IMR-90 (cell line): Measurements from ENCODE around the gene PLEKHA8. TPM values are rescaled to one million over a fixed set of nuclear protein-coding genes. Genes with fewer than 3 reads are reported as not detected.

Source experiments
- ATAC-seq: fragments of 200-7000 bp; cut with Tn5 transposase; 2 replicates; pipeline ENCODE4 v1.9.1; 2020; ENCODE audit warnings: low read depth, mild to moderate bottlenecking, moderate library complexity
- BruUV-seq: library from RNA; stranded (reverse); fragments of 400-500 nt; replicated peaks from 2 replicates; lab custom pipeline; 2021; lab: Mats Ljungman, UMichigan
- CTCF ChIA-PET: fragments of 300-600 bp; formaldehyde crosslinking; extraction: SDS; loops from one replicate; lab custom pipeline; 2021; ENCODE audit warnings: antibody characterized with exemption; lab: Yijun Ruan, JAX
- POLR2A ChIA-PET: fragments of 300-600 bp; sonication (Branson Sonifier 250); formaldehyde crosslinking; loops from one replicate; lab custom pipeline; 2022; ENCODE audit warnings: antibody characterized with exemption; ENCODE audit not compliant: unreplicated experiment; lab: Charles Lee
- DNase-seq: peaks from one replicate; pipeline ENCODE4 v3.0.0; 2013
- H2AFZ ChIP-seq: replicated peaks from 2 replicates; pipeline ENCODE3; 2013; ENCODE audit warnings: low read length, mild to moderate bottlenecking; ENCODE audit not compliant: poor library complexity
- H2AK5ac ChIP-seq: 2 replicates; pipeline ENCODE4 v1.6.1; 2013; ENCODE audit warnings: low read depth, low read length, inconsistent platforms
- H2AK9ac ChIP-seq: replicated peaks from 2 replicates; pipeline ENCODE3; 2013; ENCODE audit warnings: mild to moderate bottlenecking, low read depth, low read length, moderate library complexity; ENCODE audit not compliant: poor library complexity
- H2BK120ac ChIP-seq: 2 replicates; pipeline ENCODE4 v1.6.1; 2013; ENCODE audit warnings: low read depth, low read length, inconsistent platforms
- H2BK15ac ChIP-seq: 3 replicates; pipeline ENCODE4 v1.6.1; 2013; ENCODE audit warnings: low read depth, low read length, inconsistent platforms
- H2BK20ac ChIP-seq: 2 replicates; pipeline ENCODE4 v1.6.1; 2013; ENCODE audit warnings: low read depth, mild to moderate bottlenecking, inconsistent platforms, low read length, moderate library complexity
- H2BK5ac ChIP-seq: 2 replicates; pipeline ENCODE4 v1.6.1; 2013; ENCODE audit warnings: mild to moderate bottlenecking, low read depth, low read length, inconsistent platforms; ENCODE audit not compliant: poor library complexity, severe bottlenecking
- H3K14ac ChIP-seq: replicated peaks from 2 replicates; pipeline ENCODE4 v1.6.1; 2013; ENCODE audit warnings: low read depth, low read length, inconsistent platforms
- H3K18ac ChIP-seq: 2 replicates; pipeline ENCODE4 v1.6.1; 2013; ENCODE audit warnings: low read depth, low read length, control low read depth
- H3K23ac ChIP-seq: 2 replicates; pipeline ENCODE4 v1.6.1; 2013; ENCODE audit warnings: low read depth, low read length, inconsistent platforms
- H3K27ac ChIP-seq: 2 replicates; pipeline ENCODE4 v1.5.1; 2013; ENCODE audit warnings: mild to moderate bottlenecking, control low read depth, low read length; ENCODE audit not compliant: insufficient read depth
- H3K27me3 ChIP-seq: 2 replicates; pipeline ENCODE4 v1.6.1; 2013; ENCODE audit warnings: low read length; ENCODE audit not compliant: control insufficient read depth, insufficient read depth
- H3K36me3 ChIP-seq: 2 replicates; pipeline ENCODE4 v1.6.1; 2013; ENCODE audit warnings: low read length, mixed read lengths; ENCODE audit not compliant: control insufficient read depth, insufficient read depth
- H3K4ac ChIP-seq: 2 replicates; pipeline ENCODE4 v1.6.1; 2013; ENCODE audit warnings: low read depth, low read length, inconsistent platforms
- H3K4me1 ChIP-seq: 2 replicates; pipeline ENCODE4 v1.6.1; 2013; ENCODE audit warnings: low read length, mixed read lengths; ENCODE audit not compliant: control insufficient read depth, insufficient read depth
- H3K4me2 ChIP-seq: 2 replicates; pipeline ENCODE4 v1.6.1; 2013; ENCODE audit warnings: low read depth, mild to moderate bottlenecking, control low read depth, low read length, moderate library complexity
- H3K4me3 ChIP-seq: 2 replicates; pipeline ENCODE4 v1.5.1; 2013; ENCODE audit warnings: low read depth, mild to moderate bottlenecking, control low read depth, low read length, moderate library complexity; ENCODE audit not compliant: insufficient read depth
- H3K56ac ChIP-seq: 2 replicates; pipeline ENCODE4 v1.6.1; 2013; ENCODE audit warnings: low read length, inconsistent platforms; ENCODE audit not compliant: insufficient read depth; ENCODE audit errors: extremely low read depth
- H3K79me1 ChIP-seq, 2 experiments: 2 replicates each; pipeline ENCODE4 v1.6.1; 2013; ENCODE audit warnings: low read length in 2 of 2, inconsistent platforms in 1 of 2, low read depth in 1 of 2
- H3K9ac ChIP-seq: 2 replicates; pipeline ENCODE4 v1.6.1; 2013; ENCODE audit warnings: low read depth, low read length, control low read depth
- H3K9me1 ChIP-seq: 2 replicates; pipeline ENCODE4 v1.6.1; 2013; ENCODE audit warnings: low read length, inconsistent platforms; ENCODE audit not compliant: insufficient read depth
- H3K9me3 ChIP-seq: 2 replicates; pipeline ENCODE4 v1.6.1; 2013; ENCODE audit warnings: low read length; ENCODE audit not compliant: control insufficient read depth, insufficient read depth
- H4K20me1 ChIP-seq: 2 replicates; pipeline ENCODE4 v1.6.1; 2013; ENCODE audit warnings: low read length, inconsistent platforms; ENCODE audit not compliant: insufficient read depth
- H4K5ac ChIP-seq: 2 replicates; pipeline ENCODE4 v1.6.1; 2013; ENCODE audit warnings: mild to moderate bottlenecking, low read depth, low read length, control low read depth
- H4K8ac ChIP-seq, 2 experiments: 2 replicates each; pipeline ENCODE4 v1.6.1; 2013; ENCODE audit warnings: low read depth in 2 of 2, low read length in 2 of 2, control low read depth in 1 of 2, inconsistent platforms in 1 of 2
- H4K91ac ChIP-seq: 2 replicates; pipeline ENCODE4 v1.6.1; 2013; ENCODE audit warnings: low read depth, low read length, inconsistent platforms; ENCODE audit not compliant: insufficient read depth
- BHLHE40 ChIP-seq: fragments of 150-350 bp; IDR thresholded peaks from 2 replicates; pipeline ENCODE4 v1.6.1; 2016; ENCODE audit warnings: mild to moderate bottlenecking, low read depth, low read length
- CEBPB ChIP-seq: IDR thresholded peaks from 2 replicates; pipeline ENCODE4 v1.6.1; 2012; ENCODE audit warnings: low read depth, low read length, improper control_type of control experiment
- CHD1 ChIP-seq: IDR thresholded peaks from 2 replicates; pipeline ENCODE4 v1.6.1; 2012; ENCODE audit warnings: low read depth, low read length, improper control_type of control experiment
- CTCF ChIP-seq: conservative IDR thresholded peaks from 2 replicates; pipeline ENCODE4 v1.5.1; 2012; ENCODE audit warnings: mild to moderate bottlenecking, low read depth, low read length, improper control_type of control experiment
- FOS ChIP-seq: fragments of 150-350 bp; IDR thresholded peaks from 2 replicates; pipeline ENCODE4 v1.6.1; 2016; ENCODE audit warnings: low read depth, low read length
- MAFK ChIP-seq: IDR thresholded peaks from 2 replicates; pipeline ENCODE4 v1.6.1; 2012; ENCODE audit warnings: low read depth, low read length, improper control_type of control experiment
- MAZ ChIP-seq: IDR thresholded peaks from 2 replicates; pipeline ENCODE4 v1.6.1; 2012; ENCODE audit warnings: low read depth, mild to moderate bottlenecking, low read length, improper control_type of control experiment, moderate library complexity, borderline replicate concordance
- MXI1 ChIP-seq: IDR thresholded peaks from 2 replicates; pipeline ENCODE4 v1.6.1; 2012; ENCODE audit warnings: low read depth, mild to moderate bottlenecking, low read length, moderate library complexity, borderline replicate concordance
- NFE2L2 ChIP-seq: fragments of 150-350 bp; IDR thresholded peaks from 2 replicates; pipeline ENCODE4 v1.6.1; 2016; ENCODE audit warnings: low read depth, mild to moderate bottlenecking, low read length
- POLR2A ChIP-seq: IDR thresholded peaks from 2 replicates; pipeline ENCODE4 v1.6.1; 2012; ENCODE audit warnings: mild to moderate bottlenecking, low read depth, low read length
- RAD21 ChIP-seq: IDR thresholded peaks from 2 replicates; pipeline ENCODE4 v1.6.1; 2012; ENCODE audit warnings: low read length, improper control_type of control experiment
- RCOR1 ChIP-seq: IDR thresholded peaks from 2 replicates; pipeline ENCODE4 v1.6.1; 2012; ENCODE audit warnings: mild to moderate bottlenecking, low read length, improper control_type of control experiment; ENCODE audit not compliant: insufficient replicate concordance
- RFX5 ChIP-seq: IDR thresholded peaks from 2 replicates; pipeline ENCODE4 v1.8.0; 2012; ENCODE audit warnings: low read depth, mild to moderate bottlenecking, low read length, moderate library complexity
- SMC3 ChIP-seq: fragments of 150-350 bp; IDR thresholded peaks from 2 replicates; pipeline ENCODE4 v1.6.1; 2016; ENCODE audit warnings: low read depth, mild to moderate bottlenecking, antibody characterized with exemption, low read length, moderate library complexity
- USF2 ChIP-seq: fragments of 150-350 bp; IDR thresholded peaks from 2 replicates; pipeline ENCODE4 v1.6.1; 2017; ENCODE audit warnings: mild to moderate bottlenecking, antibody characterized with exemption, low read length, low read depth
- WGBS, 2 experiments: methylation state at CpG; one replicate each; pipeline versions ENCODE4 v1.1.5 to v1.1.7; 2013; ENCODE audit warnings: missing lambda C conversion rate in 2 of 2; ENCODE audit not compliant: insufficient read length in 1 of 2; ENCODE audit errors: extremely low coverage in 2 of 2; 5-methylcytosine and 5-hydroxymethylcytosine counted together
- dilution Hi-C: fragments of 300-500 bp; cut with HindIII; formaldehyde crosslinking; loops from one replicate; pipeline ENCODE4 v1.14.3; 2018; ENCODE audit warnings: low sequenced_read_pairs; ENCODE audit not compliant: unreplicated experiment
- in situ Hi-C: fragments of 300-500 bp; cut with MboI; formaldehyde crosslinking; loops from 3 replicates; pipeline ENCODE4 v1.14.3; 2019; ENCODE audit warnings: low sequenced_read_pairs, inconsistent platforms, mixed read lengths
- intact Hi-C: fragments of 100-400 bp; cut with micrococcal nuclease; formaldehyde crosslinking; loops from 2 replicates; pipeline ENCODE4 v1.10.0; 2022
- polyA plus RNA-seq, 3 experiments: library from polyadenylated mRNA; depleted of rRNA; stranded (reverse); fragments of >200 nt; gene quantifications; 2 replicates each; pipeline ENCODE4 v1.2.3, GENCODE V29; 2012; ENCODE audit warnings: low replicate concordance in 1 of 3
- total RNA-seq: library from RNA; depleted of rRNA; stranded (reverse); fragments of >200 nt; gene quantifications from 2 replicates; pipeline ENCODE4 v1.2.3, GENCODE V29; 2012
- TF ChIP-seq, protein P1 (sequence below): fragments of 150-350 bp; IDR thresholded peaks from 2 replicates; pipeline ENCODE4 v1.6.1; 2016; ENCODE audit warnings: low read depth, mild to moderate bottlenecking, low read length, moderate library complexity, borderline replicate concordance

The PLEKHA8 gene
- total and polyA plus RNA-seq, 2 of the 4 experiments (the other 2 are of a cell fraction), result 3.6 to 9.7 TPM

DNA sequence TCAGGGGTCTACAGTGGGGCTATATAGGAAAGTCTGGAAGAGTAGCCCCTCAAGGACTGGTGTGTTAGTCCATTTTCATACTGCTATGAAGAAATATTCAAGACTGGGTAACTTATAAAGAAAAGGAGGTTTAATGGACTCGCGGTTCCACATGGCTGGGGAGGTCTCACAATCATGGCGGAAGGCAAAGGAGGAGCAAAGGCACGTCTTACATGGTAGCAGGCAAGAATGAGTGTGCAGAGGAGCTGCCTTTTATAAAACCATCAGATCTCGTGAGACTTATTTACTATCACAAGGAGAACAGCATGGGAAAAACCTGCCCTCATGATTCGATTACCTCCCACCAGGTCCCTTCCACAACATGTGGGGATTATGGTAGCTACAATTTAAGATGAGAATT, 4.7 kb upstream of the PLEKHA8 start:
- Histone ChIP-seq H3K79me1 (peaks cover 15 to 43% of the 10 kb centered on the region in 2 experiments), H3K9me3 (no peaks in the 10 kb centered on the region), H2BK15ac (no peak overlapping the region), H4K91ac (no peak overlapping the region), H4K5ac (no peak overlapping the region), H3K9ac (no peak overlapping the region), H3K27ac (no peak overlapping the region), H4K8ac (no peak overlapping the region), H2AFZ (no peak overlapping the region), H3K4ac (no peak overlapping the region), H3K4me2 (no peak overlapping the region), H3K27me3 (no peaks in the 10 kb centered on the region), H2AK9ac (no peak overlapping the region), H3K4me3 (no peak overlapping the region), H3K23ac (no peak overlapping the region), H3K4me1 (no peaks in the 10 kb centered on the region; the same call in 1 of the 2 replicates), H3K9me1 (peaks cover 7% of the 10 kb centered on the region), H3K18ac (no peak overlapping the region), H2BK5ac (no peak overlapping the region), H3K36me3 (peaks cover 6% of the 10 kb centered on the region), H3K56ac (no peak overlapping the region), H2BK20ac (no peak overlapping the region), H3K14ac (no peak overlapping the region), H4K20me1 (peaks cover 4% of the 10 kb centered on the region; the same call in 1 of the 2 replicates), H2AK5ac (no peak overlapping the region), H2BK120ac (no peak overlapping the region)
- dilution Hi-C loops, result no loop called here
- POLR2A ChIA-PET, result no interaction called here
- CTCF ChIA-PET, result no interaction called here
- no TSS peak for BruUV-seq
- DNase-seq (no peak), ATAC-seq (no peak)
- intact Hi-C loops, result no loop called here
- in situ Hi-C loops, result no loop called here
- no CpG with 5 or more reads among the region's 6 CpGs for WGBS, 2 experiments
- no peak for TF ChIP-seq MAFK
- TF ChIP-seq RAD21, result no peak
- TF ChIP-seq, protein P1, sequence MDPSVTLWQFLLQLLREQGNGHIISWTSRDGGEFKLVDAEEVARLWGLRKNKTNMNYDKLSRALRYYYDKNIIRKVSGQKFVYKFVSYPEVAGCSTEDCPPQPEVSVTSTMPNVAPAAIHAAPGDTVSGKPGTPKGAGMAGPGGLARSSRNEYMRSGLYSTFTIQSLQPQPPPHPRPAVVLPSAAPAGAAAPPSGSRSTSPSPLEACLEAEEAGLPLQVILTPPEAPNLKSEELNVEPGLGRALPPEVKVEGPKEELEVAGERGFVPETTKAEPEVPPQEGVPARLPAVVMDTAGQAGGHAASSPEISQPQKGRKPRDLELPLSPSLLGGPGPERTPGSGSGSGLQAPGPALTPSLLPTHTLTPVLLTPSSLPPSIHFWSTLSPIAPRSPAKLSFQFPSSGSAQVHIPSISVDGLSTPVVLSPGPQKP, result no peak
- TF ChIP-seq CEBPB, result no peak
- no peak for TF ChIP-seq RCOR1
- no peak for TF ChIP-seq USF2
- no peak for TF ChIP-seq MAZ
- TF ChIP-seq FOS, result no peak
- TF ChIP-seq CTCF, result no peak
- no peak for TF ChIP-seq SMC3
- TF ChIP-seq MXI1, result no peak
- TF ChIP-seq CHD1, result no peak
- TF ChIP-seq POLR2A, result no peak
- no peak for TF ChIP-seq NFE2L2
- no peak for TF ChIP-seq RFX5
- no peak for TF ChIP-seq BHLHE40
